GM18508 (cell line): Measurements from ENCODE around the gene AAK1.
A peak's percentile ranks its signal among the peaks of the same experiment; 100 is the strongest.
"Not testable (repeated sequence)": the region's sequence is repeated elsewhere in the genome, so short reads cannot be mapped to it uniquely, and the experiment has no call there.

ENCODE experiments used
- ATAC-seq: cut with Tn5 transposase; IDR thresholded peaks from one replicate; pipeline ENCODE4 v1.9.1; 2021; ENCODE audit warnings: moderate number of reproducible peaks; ENCODE audit not compliant: insufficient read depth, unreplicated experiment

The AAK1 gene

DNA sequence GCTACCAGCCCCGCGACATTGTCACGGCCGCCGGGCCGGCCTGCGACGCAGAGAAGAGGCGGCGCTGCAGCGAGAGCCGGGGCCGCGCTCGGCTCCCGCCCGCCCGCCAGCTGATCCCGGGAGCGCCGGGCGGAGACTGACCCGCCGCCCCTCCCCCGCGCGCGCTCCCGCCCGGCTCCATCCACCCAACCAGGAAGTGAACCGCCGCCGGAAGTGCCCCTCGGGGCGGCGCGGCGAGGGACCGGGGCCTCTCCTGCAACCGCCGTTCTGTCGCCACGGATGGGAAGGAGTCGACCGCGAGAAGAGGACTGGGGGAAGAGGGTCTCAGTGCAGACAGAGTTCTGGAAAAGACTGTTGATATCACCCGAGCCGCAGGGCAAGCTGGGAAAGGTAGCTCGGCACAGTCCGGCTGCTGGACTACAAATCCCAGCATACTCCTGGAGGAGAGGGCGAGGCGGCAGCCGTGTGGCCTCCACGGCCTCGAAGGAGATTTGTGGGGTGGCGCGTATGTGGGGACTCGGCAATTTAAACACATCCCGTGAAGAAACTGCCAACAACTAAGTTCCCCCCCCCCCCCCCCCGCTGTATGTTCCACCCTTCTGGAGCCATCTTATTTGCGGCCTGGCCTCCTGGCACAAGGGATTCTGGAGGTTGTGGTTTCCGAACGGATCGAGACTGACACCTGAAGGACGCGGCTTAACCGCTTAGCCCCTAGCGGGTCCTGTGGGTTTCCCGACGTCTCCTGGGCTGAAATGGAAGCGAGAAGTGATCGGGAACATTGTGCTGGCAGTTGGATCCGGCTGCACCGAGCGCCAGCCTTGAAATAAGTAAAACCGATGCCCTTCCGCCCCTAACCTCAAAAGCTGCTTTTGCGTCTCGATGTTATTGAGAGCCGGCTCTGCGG lies at the start of gene AAK1:
AAK1 (minus strand) TSS at position 138 of the 904 bp plus-strand sequence. CDS start 699 bp downstream, outside the sequence.
- ATAC-seq, result no peak

DNA sequence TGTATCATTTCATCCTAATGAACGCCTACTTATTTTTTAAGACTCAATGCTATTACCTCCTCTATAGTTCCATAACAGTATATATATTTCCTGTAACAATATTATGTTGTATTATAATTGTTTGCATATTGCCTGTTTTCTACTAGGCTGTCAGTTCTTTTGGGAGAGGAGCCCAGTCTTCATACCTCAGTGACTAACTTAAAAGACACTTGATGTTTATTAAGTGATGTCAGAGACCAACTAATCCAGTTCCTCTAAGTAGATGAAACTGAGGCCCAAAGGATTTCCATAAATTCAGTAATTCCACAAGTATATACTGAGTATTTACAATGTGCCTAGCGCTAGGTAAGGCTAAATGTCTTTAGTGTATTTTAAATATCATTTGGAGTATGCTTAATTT lies 48.9 kb upstream of the AAK1 start:
- ATAC-seq, result no peak

DNA sequence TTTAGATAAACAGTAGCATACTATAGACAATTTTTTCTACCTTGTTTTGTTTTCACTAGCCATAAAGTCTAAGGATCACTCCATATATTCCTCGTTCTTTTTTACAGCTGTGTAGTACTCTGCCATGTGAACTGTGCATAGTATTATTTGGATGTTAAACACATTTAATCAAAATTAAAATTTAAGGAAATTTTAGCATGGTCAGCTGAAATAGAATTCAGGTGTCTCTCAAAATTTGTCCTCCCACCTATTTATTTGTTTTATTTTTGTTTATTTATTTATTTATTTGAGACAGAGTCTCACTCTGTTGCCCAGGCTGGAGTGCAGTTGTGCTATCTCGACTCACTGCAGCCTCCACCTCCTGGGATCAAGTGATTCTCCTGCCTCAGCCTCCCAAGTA lies 46.4 kb upstream of the AAK1 start:
- ATAC-seq, result no peak

DNA sequence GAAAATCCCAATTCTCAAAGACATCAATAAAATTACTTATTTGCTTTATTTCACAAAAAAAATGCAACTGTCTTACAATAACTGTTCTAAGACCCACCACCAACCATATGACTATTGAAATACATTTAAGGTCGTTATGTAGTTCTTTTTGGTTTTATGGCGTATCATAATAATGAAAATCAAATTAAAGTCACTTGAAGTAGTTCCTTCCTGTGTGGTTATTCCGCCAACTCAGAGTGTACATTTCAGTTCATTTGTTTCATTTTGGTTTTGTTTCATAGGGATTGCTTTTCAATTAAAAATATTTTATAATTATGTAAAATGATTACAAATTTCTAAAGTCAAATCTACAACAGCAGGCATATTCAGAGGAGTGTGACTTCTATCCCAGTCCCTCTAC lies 45.9 kb upstream of the AAK1 start:
- ATAC-seq, result no peak

DNA sequence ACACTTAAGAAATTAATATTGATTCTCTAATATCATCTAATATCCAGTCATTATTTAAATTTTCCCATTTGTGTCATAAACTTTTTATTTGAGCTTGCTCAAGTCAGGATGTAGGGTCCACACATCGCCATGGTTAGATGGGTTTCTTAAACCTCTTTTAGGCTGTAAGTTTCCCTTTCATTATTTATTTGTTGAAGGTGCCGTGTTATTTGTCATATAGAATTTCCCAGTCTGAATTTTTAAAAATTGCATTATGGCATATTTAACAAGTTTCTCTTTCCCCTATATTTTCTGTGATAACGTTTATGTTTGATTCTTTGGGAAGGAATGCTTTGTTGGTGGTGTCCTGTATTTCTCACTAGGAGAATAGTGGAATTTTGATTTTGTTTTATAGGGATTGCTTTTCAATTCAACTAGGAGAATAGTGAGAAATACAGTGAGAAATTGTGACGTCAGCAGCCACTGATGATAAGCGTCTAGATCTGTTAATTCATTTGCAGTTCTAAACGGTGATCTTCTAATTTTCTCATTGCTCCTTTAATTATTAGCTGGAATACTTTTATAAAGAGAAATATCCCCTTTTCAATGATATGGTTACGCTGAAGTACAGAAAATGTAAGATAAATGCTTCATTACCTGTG lies 44.6 kb upstream of the AAK1 start:
- no peak for ATAC-seq

DNA sequence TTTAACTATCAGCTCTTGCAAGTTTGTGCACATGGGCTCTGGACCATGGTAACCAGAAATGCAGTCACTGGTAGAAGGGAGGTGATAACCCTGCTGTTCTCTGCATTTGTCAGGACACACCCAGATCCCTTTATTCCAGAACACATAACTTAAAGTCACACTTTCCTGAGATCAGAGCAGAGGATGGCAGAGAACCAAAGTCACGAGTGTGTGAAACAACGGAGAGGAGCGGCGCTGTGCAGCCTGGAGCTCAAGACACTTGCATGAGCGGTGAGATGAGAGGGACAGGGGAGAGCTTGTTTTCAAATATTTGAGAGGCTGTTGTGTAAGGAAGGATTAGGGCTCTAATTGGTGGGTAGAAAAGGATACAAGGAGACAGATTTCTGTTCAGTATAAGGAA lies 43.3 kb upstream of the AAK1 start:
- ATAC-seq, result no peak

DNA sequence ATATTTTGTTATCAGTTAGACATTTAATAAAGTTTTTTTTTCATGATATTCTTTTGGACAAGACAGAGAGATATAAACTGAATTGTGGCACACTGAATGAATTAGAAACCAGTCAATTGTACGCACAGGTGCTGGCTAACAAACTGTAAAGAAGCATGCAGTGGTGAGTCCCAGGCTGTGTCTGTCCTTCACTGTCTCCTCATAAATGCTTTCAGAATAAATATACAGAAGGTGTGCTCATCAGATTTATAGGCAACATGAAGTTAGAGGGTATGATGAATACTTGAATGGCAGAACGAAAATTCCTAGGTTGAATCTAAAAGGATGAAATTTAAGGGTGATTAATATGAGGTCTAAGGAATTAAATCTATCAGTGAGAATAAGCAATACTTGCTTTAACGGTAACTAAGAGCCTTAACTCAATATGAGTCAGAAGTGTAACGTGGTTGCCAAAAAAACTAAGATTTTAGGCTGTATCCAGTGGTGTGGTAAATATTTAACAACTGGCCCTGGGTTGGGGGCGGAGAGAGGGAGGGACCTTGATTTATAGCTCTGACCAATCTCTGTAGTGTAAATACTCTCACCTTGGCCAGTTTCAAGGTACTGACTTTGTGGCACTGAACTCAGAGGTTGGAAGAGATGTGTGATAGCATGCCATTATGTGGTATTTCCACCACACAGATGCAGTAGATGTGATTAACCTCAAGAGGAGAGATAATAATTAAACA lies 41.9 kb upstream of the AAK1 start:
- peak; percentile 69 for ATAC-seq

DNA sequence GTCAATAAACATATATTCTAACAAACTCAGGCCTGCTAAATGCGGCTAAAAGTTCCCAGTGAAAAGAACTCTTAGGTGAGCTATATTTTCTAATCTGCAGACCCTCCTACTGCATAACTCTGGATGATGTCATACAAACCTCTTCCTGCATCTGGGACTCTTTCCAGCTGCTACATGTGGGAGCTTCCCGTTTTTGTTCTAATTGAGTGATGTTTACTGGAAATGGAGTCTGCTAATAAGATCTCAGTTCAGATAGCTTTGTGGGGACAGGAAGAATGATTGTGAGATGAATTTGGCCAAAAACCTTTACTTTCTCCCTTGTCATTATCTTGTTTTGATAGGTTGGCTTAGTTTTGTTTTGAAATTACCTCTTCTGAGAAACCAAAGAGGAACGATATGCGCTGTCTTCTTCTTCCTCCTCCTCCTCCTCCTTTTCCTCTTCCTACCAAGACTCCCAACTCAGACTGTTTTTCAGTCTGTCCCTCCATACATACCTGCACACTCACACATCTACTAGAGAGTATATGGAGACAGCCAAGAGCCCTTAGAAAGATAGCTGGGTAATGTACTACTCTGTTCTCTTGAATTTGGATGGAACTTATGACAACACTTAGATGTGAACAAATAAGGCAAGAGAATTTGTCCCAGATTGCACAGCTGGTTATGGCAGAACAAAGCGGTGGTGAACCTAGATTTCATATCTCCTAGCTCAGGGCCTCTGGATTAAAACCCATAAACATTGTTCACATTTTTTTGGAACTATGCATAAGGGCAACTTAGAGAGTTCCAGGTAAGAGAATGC lies 39.8 kb upstream of the AAK1 start:
- no peak for ATAC-seq

DNA sequence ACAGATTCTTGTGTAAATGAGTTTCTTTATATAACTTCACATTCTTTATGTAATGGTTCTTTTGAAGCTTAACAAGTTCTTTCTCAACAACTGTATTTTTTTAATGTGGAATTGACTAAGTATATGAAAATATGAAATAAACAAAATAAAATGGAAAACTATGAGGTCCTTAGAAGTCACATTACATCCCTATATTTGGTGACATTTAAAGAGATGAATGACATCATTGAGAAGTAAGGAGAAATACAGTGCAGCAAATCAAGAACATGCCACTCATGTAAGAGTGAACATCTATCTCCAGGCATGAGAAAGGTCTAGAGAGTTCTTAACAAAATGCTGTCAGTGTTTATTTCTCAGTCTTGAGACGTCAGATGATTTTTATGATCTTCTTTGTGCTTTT lies 39.0 kb upstream of the AAK1 start:
- ATAC-seq, result no peak

DNA sequence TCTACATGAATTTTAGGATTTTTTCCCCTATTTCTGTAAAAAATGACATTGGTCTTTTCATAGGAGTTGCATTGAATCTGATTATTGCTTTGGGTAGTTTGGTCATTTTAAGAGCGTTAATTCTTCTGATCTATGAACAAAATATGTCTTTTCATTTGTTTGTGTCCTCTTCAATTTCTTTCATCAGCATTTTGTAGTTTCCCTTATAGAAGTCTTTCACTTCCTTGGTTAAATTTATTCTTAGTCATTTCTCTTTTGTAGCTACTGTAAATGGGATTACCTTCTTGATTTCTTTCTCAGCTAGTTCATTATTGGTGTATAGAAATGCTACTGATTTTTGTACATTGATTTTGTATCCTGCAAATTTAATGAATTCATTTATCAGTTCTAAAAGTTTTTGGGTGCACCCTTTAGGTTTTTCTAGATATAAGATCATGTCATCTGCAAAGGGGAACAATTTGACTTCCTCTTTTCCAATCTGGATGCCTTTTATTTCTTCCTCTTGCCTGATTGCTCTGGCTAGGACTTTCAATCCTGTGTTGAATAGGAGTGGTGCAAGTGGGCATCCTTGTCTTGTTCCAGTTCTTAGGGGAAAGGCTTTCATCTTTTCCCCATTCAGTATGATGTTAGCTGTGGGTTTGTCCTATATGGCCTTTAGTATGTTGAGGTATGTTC lies 36.6 kb upstream of the AAK1 start:
- ATAC-seq, result no peak

DNA sequence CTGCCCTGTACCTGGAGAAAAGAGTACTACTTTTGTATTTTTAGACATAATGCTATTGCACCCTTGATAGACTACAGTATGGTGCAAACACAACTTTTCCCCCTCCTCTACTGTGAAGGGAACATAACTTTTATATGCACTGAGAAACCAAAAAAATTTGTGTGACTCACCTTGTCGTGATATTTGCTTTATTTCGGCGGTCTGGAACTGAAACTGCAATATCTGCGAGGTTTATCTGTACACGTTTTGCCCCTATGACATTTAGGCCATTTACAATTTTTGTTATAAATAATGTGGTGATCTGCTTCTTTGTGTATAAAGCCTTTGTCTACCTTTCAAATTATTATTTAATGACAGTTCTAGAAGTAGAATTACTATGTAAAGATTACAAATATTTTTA lies 34.4 kb upstream of the AAK1 start:
- no peak for ATAC-seq

DNA sequence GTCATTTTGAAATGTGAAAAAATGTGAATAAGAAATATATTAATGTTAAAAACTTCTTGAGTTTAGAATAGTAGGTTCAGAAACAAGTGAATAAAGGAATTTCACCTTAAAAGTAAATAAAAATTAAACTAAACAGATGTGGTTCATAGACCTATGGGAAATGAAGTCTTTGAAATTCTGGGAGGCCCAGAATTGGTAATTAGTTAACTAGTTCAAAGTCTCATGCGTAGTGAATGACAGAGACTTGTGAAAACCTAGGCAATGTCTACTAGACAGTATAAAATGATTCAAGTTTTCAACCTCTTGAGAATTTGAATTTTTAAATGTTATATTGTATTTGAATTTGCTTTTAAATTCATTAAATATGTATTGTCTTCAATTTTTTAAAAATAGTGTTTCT lies 32.6 kb upstream of the AAK1 start:
- no peak for ATAC-seq

DNA sequence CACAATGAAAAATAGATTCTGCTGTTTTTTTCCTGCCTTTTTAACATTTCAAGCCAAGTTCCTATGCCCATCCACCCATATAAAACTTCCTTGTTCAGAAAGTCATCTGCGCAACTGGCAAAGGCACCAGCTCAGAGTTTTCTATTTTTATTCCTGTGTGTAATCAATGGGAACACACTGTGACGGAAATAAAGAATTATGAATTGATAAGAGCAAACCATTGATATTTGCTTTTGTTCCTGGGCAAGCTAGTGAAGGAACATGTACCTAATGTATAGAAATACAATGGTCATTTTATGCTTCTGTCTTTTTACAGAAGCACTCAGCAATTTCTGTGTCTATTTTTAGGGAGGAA lies 30.8 kb upstream of the AAK1 start:
- no peak for ATAC-seq

DNA sequence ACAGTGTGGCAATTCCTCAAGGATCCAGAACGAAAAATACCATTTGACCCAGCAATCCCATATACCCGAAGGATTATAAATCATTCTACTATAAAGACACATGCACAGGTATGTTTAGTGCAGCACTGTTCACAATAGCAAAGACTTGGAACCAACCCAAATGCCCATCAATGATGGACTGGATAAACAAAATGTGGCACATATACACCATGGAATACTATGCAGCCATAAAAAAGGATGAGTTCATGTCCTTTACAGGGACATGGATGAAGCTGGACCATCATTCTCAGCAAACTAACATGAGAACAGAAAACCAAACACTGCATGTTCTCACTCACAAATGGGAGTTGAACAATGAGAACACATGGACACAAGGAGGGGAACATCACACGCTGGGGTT lies 29.6 kb upstream of the AAK1 start:
- ATAC-seq, result not testable (repeated sequence)

DNA sequence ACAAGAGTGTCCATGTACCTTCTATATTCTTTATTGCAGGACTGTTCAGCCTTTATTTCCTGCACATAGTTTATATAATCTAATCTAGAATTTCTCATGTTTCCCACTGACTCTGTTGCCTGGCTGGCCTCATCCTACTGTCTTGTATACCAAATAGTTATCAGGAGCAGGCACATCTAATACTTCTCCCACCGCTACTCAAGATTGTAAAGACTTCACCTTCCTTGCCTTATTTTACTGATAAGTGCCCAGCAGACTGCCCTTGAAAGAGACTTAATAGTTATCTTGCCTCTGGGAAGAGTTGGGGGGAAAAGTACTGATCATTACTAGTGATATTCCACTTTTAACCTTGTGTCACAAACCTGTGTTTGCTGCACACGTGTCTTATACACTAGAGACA lies 26.1 kb upstream of the AAK1 start:
- no peak for ATAC-seq

DNA sequence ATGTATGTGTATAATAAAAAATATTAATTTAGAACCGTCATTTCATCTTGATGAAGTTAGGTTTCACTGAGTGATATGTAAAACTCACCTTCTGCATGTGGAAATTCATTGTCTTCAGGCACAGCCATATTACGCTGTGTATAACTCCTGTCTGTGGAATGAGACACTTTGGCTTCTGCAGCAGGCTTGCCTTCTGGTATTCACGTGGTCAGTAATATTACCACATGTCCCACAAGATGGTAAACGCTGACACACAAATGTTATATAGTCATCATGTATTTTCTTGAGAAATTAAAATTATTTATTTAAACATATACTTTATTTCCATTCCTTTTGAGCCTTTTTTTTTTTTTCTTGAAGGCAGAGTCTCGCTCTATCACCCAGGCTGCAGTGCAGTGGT lies 25.1 kb upstream of the AAK1 start:
- no peak for ATAC-seq

DNA sequence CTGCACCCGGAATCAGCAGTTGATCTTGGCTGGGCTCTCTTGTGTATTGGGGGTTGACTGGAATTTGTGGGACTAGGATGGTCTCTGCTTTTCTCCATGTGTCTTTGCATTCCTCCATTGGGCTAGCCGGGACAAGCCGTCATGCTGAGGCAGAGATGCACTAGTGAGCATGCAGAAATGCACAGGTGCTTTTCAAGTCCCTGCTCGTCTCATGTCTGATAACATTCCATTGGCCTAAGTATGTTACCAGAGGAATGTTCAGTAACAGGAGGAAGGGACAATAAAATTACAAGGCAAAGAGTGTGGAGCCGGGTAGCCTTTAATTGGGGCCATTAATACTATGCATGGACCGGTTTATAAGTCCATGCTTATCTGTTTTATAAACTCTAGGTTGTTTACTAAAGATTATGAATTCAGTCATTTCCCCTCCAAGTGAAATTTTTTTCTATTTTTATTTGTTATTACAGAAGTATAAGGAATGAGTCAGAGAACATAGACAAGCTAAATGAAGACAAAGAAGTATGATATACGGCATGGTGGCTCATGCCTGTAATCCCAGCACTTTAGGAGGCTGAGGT lies 24.4 kb upstream of the AAK1 start:
- no peak for ATAC-seq

DNA sequence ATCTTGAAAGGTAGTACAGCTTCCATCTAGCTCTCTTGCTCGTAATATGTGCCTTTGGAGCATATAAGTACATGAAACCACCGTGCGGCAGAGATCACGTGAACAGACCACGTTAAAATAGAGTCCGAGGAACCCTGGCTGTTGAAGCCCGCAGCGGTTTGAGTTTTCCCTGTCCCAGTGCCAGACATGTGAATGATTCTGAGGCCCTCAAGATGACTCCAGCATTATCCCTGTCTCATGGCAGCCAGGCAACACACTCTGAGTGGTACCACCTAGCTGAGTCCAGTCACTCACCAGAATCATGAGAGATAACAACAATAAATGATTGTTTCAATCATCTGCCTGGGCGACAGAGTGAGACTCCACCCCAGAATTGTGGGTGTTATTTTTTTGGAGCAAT lies 21.6 kb upstream of the AAK1 start:
- no peak for ATAC-seq

DNA sequence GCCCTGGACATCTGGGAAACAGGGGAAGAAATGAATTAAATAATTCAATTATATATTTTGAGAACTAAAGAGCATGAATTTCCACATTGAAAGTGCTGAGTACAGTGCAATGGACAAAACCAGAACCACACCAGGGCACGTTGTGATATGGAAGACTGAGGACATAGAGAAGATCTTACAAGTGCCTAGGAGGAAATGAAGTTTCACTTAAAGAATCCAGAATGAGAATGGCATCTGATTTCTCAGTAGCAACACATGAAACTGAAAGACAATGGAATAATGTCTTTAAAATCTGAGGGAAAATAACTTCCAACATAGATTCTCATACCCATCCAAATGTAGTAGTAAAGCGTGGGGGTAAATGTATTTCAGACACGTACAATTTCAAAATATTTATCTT lies 20.3 kb upstream of the AAK1 start:
- no peak for ATAC-seq

DNA sequence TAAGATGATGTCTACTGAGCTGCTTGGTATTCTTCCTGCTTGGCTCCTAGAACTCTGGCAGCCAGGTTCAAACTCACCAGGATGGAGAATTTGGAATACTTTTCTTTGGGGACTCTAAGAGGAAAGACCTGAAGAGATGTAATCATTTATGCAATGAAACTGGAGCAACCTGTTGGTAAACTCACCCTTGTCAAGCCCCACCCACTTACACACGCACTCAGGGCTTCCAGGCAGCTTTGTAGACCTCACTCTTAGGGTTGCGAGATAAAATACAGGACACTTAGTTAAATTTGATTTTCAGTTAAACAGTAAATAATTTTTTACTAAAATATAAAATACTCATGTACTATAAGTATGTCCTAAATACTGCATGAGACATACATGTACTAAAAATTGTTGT lies 19.0 kb upstream of the AAK1 start:
- ATAC-seq, result not testable (repeated sequence)
